ENCODE results near the gene GDF10. TPM values are rescaled to one million over a fixed set of nuclear protein-coding genes. Genes with fewer than 3 reads are reported as not detected.
A peak's percentile ranks its signal among the peaks of the same experiment; 100 is the strongest.

GDF10 gene
- total RNA-seq, 1 donor from 2014 or later, result not detected

- no peak for ATAC-seq
These were observed 35.9 kb downstream of the GDF10 start for GRCh38 chr10:47335906-47336305.

GRCh38 chr10:47336387-47337134 lies 36.6 kb downstream of the GDF10 start:
- no peak for ATAC-seq

- no peak for ATAC-seq
These were observed 37.3 kb downstream of the GDF10 start for GRCh38 chr10:47337310-47337709.

- no peak for ATAC-seq
These were observed 39.3 kb downstream of the GDF10 start for GRCh38 chr10:47339186-47339735.

- no peak for ATAC-seq
These were observed 40.0 kb downstream of the GDF10 start for GRCh38 chr10:47339759-47340607.

- peak; percentile 90 for ATAC-seq
These were observed 40.7 kb downstream of the GDF10 start for GRCh38 chr10:47340608-47341170.

GRCh38 chr10:47344996-47345870 lies 45.2 kb downstream of the GDF10 start:
- ATAC-seq, result no peak

- ATAC-seq, result peak; percentile 44
These were observed 46.7 kb downstream of the GDF10 start for GRCh38 chr10:47346581-47347302.

- no peak for ATAC-seq
These were observed 47.3 kb downstream of the GDF10 start for GRCh38 chr10:47347303-47347675.

GRCh38 chr10:47348138-47348651 lies 48.2 kb downstream of the GDF10 start, which contains the start of gene RBP3:
RBP3 (plus strand) TSS chr10:47348363; CDS start chr10:47348485, 122 bp downstream.
- ATAC-seq, result no peak

GRCh38 chr10:47348661-47349470 lies 48.9 kb downstream of the GDF10 start:
- ATAC-seq, result no peak

- ATAC-seq, result no peak
These were observed 49.5 kb downstream of the GDF10 start for GRCh38 chr10:47349516-47349915.

- ATAC-seq, result no peak
These were observed 50.0 kb downstream of the GDF10 start for GRCh38 chr10:47349941-47350371.

GRCh38 chr10:47350671-47351640 lies 51.0 kb downstream of the GDF10 start:
- no peak for ATAC-seq

GRCh38 chr10:47351899-47352815 lies 52.2 kb downstream of the GDF10 start:
- no peak for ATAC-seq

GRCh38 chr10:47353351-47353750 lies 53.4 kb downstream of the GDF10 start:
- ATAC-seq, result no peak

- ATAC-seq, result no peak
These were observed 54.2 kb downstream of the GDF10 start for GRCh38 chr10:47354165-47354564.

- ATAC-seq, result no peak
These were observed 54.9 kb downstream of the GDF10 start for GRCh38 chr10:47354900-47355299.

Data from esophagus mucosa (tissue), 1 donor.